SK-N-SH (cell line): ENCODE measurements around the gene C2orf72.

Experiments used
- CHD2 ChIP-seq: fragments of 150-350 bp; IDR thresholded peaks from 2 replicates; pipeline ENCODE4 v1.6.1; 2018; ENCODE audit warnings: low read length; ENCODE audit not compliant: partially characterized antibody
- EZH2phosphoT487 ChIP-seq: fragments of 200-600 bp; sonication (generic); IDR thresholded peaks from 2 replicates; pipeline ENCODE4 v1.6.1; 2017; ENCODE audit warnings: low read depth, mixed run types, mild to moderate bottlenecking, antibody characterized with exemption, moderate library complexity, borderline replicate concordance
- GATA2 ChIP-seq: sonication (generic); formaldehyde crosslinking; IDR thresholded peaks from 2 replicates; pipeline ENCODE4 v1.5.0; 2020; ENCODE audit warnings: mild to moderate bottlenecking, missing genetic modification reagents
- NFIC ChIP-seq: IDR thresholded peaks from 2 replicates; pipeline ENCODE4 v1.4.0; 2012; ENCODE audit warnings: borderline replicate concordance
- POLR2AphosphoS5 ChIP-seq: IDR thresholded peaks from 2 replicates; pipeline ENCODE4 v1.6.1; 2012; ENCODE audit warnings: low read depth, low read length
- RAD21 ChIP-seq: IDR thresholded peaks from 2 replicates; pipeline ENCODE4 v1.6.1; 2012; ENCODE audit warnings: mild to moderate bottlenecking, low read length
- RCOR1 ChIP-seq: fragments of 150-350 bp; IDR thresholded peaks from 2 replicates; pipeline ENCODE4 v1.6.1; 2017; ENCODE audit warnings: antibody characterized with exemption, low read length
- RXRA ChIP-seq: IDR thresholded peaks from 2 replicates; pipeline ENCODE4 v1.4.0; 2012; ENCODE audit warnings: low read depth, mild to moderate bottlenecking, borderline replicate concordance
- YY1 ChIP-seq: IDR thresholded peaks from 2 replicates; pipeline ENCODE4 v1.4.0; 2012; ENCODE audit warnings: low read depth, mild to moderate bottlenecking
- TF ChIP-seq, protein P1 (sequence below): IDR thresholded peaks from 2 replicates; pipeline ENCODE4 v1.4.0; 2012; ENCODE audit warnings: low read depth
- TF ChIP-seq, protein P2 (sequence below): fragments of 200-600 bp; sonication (generic); IDR thresholded peaks from 2 replicates; pipeline ENCODE4 v1.6.1; 2017; ENCODE audit warnings: antibody characterized with exemption, mild to moderate bottlenecking, moderate library complexity
- TF ChIP-seq, protein P3 (sequence below): IDR thresholded peaks from 2 replicates; pipeline ENCODE4; 2012
- TF ChIP-seq, protein P4 (sequence below): fragments of 150-350 bp; IDR thresholded peaks from 2 replicates; pipeline ENCODE4 v1.6.1; 2017; ENCODE audit warnings: antibody characterized with exemption, low read length, low read depth, borderline replicate concordance

DNA sequence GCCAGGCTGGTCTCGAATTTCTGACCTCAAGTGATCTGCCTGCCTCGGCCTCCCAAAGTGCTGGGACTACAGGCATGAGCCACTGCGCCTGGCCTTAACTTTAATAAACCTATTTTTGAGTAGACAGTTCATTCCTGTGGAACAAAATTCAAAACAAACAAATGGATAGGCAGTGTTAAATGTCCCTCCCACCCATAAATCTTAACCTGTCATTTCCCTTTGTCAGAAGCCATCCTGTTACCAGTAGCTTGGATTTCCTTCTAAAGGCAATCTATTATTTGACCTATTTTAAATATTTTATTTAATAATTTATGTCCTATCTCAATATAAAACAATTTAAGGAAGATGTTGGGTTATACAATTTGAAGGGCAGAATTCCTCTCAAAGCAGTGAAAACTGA lies 6.6 kb upstream of the C2orf72 start:
- TF ChIP-seq POLR2AphosphoS5 (no peak), RAD21 (no peak), CHD2 (no peak), YY1 (no peak), GATA2 (CRISPR knock-in tag) (no peak), NFIC (no peak), RXRA (no peak), RCOR1 (no peak), EZH2phosphoT487 (no peak)
- TF ChIP-seq, protein P1, sequence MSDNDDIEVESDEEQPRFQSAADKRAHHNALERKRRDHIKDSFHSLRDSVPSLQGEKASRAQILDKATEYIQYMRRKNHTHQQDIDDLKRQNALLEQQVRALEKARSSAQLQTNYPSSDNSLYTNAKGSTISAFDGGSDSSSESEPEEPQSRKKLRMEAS: no peak
- TF ChIP-seq, protein P2, sequence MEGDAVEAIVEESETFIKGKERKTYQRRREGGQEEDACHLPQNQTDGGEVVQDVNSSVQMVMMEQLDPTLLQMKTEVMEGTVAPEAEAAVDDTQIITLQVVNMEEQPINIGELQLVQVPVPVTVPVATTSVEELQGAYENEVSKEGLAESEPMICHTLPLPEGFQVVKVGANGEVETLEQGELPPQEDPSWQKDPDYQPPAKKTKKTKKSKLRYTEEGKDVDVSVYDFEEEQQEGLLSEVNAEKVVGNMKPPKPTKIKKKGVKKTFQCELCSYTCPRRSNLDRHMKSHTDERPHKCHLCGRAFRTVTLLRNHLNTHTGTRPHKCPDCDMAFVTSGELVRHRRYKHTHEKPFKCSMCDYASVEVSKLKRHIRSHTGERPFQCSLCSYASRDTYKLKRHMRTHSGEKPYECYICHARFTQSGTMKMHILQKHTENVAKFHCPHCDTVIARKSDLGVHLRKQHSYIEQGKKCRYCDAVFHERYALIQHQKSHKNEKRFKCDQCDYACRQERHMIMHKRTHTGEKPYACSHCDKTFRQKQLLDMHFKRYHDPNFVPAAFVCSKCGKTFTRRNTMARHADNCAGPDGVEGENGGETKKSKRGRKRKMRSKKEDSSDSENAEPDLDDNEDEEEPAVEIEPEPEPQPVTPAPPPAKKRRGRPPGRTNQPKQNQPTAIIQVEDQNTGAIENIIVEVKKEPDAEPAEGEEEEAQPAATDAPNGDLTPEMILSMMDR: no peak
- TF ChIP-seq, protein P3, sequence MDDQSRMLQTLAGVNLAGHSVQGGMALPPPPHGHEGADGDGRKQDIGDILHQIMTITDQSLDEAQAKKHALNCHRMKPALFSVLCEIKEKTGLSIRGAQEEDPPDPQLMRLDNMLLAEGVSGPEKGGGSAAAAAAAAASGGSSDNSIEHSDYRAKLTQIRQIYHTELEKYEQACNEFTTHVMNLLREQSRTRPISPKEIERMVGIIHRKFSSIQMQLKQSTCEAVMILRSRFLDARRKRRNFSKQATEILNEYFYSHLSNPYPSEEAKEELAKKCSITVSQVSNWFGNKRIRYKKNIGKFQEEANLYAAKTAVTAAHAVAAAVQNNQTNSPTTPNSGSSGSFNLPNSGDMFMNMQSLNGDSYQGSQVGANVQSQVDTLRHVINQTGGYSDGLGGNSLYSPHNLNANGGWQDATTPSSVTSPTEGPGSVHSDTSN: no peak
- TF ChIP-seq, protein P4, sequence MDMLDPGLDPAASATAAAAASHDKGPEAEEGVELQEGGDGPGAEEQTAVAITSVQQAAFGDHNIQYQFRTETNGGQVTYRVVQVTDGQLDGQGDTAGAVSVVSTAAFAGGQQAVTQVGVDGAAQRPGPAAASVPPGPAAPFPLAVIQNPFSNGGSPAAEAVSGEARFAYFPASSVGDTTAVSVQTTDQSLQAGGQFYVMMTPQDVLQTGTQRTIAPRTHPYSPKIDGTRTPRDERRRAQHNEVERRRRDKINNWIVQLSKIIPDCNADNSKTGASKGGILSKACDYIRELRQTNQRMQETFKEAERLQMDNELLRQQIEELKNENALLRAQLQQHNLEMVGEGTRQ: no peak
